ENCODE data around the gene SPATA9. TPM values are rescaled to one million over a fixed set of nuclear protein-coding genes. Genes with fewer than 3 reads are reported as not detected.
"Not testable (repeated sequence)": the region's sequence is repeated elsewhere in the genome, so short reads cannot be mapped to it uniquely, and the experiment has no call there.

The SPATA9 gene
- total RNA-seq, 1 experiment from 2014 or later = 0.34 TPM

DNA sequence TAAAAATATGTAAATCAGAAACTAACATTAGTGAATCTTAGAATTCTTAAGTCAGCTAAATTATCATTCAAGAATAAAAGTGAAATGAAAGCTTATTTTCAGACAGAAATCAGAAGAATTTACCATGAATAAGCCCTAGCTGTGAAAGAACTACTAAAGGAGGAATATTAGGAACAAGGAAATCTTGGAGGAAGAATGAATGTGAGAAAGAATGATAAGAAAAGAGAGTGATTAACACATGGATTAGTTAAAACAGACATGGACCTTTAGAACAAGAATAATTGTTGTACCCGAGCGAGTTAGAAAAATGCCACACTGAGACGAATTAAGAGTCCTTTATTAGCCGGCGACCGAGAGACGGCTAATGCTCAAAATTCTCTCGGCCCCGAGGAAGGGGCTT is 24.3 kb upstream of the SPATA9 start:
- Histone ChIP-seq H3K4me3 (ENCODE audit: low read depth, low read length) (no peak overlapping the region), H3K27me3 (replicated peaks; ENCODE audit: control insufficient read depth, insufficient read depth, low read length) (no peaks in the 10 kb centered on the region), H3K4me1 (peaks cover 20% of the 10 kb centered on the region), H3K36me3 (ENCODE audit: control insufficient read depth, insufficient read depth, low read length) (no peaks in the 10 kb centered on the region), H3K9me3 (no peaks in the 10 kb centered on the region; the same call in 1 of the 2 replicates)
- ChIA-PET CTCF (no interaction called here), POLR2A (no interaction called here)
- Mint-ChIP-seq H3K4me3 (ENCODE audit: unreplicated experiment) (no peak overlapping the region), H3K36me3 (ENCODE audit: insufficient read depth, unreplicated experiment) (peaks cover 6% of the 10 kb centered on the region), H3K9me3 (ENCODE audit: unreplicated experiment) (no peaks in the 10 kb centered on the region), H3K27me3 (ENCODE audit: insufficient read depth, unreplicated experiment) (no peaks in the 10 kb centered on the region), H3K27ac (ENCODE audit: unreplicated experiment) (no peak overlapping the region), H3K4me1 (ENCODE audit: low read depth, unreplicated experiment) (peaks cover 24% of the 10 kb centered on the region)
- DNase-seq = no peak
- TF ChIP-seq, protein P1, sequence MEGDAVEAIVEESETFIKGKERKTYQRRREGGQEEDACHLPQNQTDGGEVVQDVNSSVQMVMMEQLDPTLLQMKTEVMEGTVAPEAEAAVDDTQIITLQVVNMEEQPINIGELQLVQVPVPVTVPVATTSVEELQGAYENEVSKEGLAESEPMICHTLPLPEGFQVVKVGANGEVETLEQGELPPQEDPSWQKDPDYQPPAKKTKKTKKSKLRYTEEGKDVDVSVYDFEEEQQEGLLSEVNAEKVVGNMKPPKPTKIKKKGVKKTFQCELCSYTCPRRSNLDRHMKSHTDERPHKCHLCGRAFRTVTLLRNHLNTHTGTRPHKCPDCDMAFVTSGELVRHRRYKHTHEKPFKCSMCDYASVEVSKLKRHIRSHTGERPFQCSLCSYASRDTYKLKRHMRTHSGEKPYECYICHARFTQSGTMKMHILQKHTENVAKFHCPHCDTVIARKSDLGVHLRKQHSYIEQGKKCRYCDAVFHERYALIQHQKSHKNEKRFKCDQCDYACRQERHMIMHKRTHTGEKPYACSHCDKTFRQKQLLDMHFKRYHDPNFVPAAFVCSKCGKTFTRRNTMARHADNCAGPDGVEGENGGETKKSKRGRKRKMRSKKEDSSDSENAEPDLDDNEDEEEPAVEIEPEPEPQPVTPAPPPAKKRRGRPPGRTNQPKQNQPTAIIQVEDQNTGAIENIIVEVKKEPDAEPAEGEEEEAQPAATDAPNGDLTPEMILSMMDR (IDR thresholded peaks at IDR 0.05; ENCODE audit: insufficient read depth in 1 of 2, low read depth in 1 of 2, low read length in 1 of 2, severe bottlenecking in 1 of 2, unreplicated experiment in 1 of 2) = no peak
- intact Hi-C loops (cut with micrococcal nuclease; ENCODE audit: unreplicated experiment) = no loop called here
- BruUV-seq (replicated peaks) = no TSS peak

DNA sequence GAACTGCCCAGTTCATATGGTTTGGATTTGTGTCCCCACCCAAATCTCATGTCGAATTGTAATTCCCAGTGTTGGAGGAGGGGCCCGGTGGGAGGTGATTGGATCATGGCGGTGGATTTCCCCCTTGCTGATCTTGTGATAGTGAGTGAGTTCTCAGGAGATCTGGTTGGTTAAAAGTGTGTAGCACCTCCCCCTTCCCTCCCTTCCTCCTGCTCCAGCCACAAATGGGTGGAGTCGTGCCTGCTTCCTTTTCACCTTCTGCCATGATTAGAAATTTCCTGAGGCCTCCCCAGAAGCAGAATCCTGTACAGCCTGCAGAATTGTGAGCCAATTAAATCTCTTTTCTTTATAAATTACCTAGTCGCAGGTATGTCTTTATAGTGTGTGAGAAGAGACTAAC is 23.4 kb upstream of the SPATA9 start:
- H3K9me3 Mint-ChIP-seq (ENCODE audit: unreplicated experiment); H3K4me3 ChIP-seq (ENCODE audit: low read depth, low read length); H3K27me3 ChIP-seq (replicated peaks; ENCODE audit: control insufficient read depth, insufficient read depth, low read length); BruUV-seq (replicated peaks); POLR2A ChIA-PET; H3K27ac Mint-ChIP-seq (ENCODE audit: unreplicated experiment); CTCF ChIA-PET; H3K27me3 Mint-ChIP-seq (ENCODE audit: insufficient read depth, unreplicated experiment); H3K36me3 ChIP-seq (ENCODE audit: control insufficient read depth, insufficient read depth, low read length); H3K36me3 Mint-ChIP-seq (ENCODE audit: insufficient read depth, unreplicated experiment); H3K4me3 Mint-ChIP-seq (ENCODE audit: unreplicated experiment); H3K9me3 ChIP-seq; DNase-seq; intact Hi-C loops (cut with micrococcal nuclease; ENCODE audit: unreplicated experiment): not testable (repeated sequence)
- H3K4me1 ChIP-seq = peaks cover 11% of the 10 kb centered on the region
- peaks cover 15% of the 10 kb centered on the region for H3K4me1 Mint-ChIP-seq (ENCODE audit: low read depth, unreplicated experiment)

DNA sequence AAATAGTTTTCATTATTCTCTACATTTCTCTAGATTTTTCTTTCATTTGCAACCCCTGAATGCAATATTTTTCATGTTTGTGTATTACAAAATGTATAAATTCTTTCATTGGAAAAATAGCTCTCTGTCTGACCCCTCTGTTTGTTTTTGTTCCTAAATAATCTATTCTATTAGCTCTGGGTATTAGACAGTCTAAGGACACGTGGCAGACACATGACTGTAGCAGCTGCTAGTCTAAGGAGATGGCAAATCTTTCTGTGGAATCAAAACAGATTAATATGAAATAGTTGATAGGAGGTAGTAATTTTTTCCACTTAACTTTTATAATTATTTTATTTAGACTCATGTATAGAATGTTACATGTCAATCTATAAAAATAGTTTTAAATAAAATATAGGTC is 21.4 kb upstream of the SPATA9 start:
- Mint-ChIP-seq H3K27ac (ENCODE audit: unreplicated experiment) (no peak overlapping the region), H3K4me1 (ENCODE audit: low read depth, unreplicated experiment) (peaks cover 12% of the 10 kb centered on the region), H3K27me3 (ENCODE audit: insufficient read depth, unreplicated experiment) (no peaks in the 10 kb centered on the region), H3K9me3 (ENCODE audit: unreplicated experiment) (no peaks in the 10 kb centered on the region), H3K4me3 (ENCODE audit: unreplicated experiment) (no peak overlapping the region), H3K36me3 (ENCODE audit: insufficient read depth, unreplicated experiment) (no peaks in the 10 kb centered on the region)
- no peak for DNase-seq
- Histone ChIP-seq H3K9me3 (no peaks in the 10 kb centered on the region; the same call in 1 of the 2 replicates), H3K4me3 (ENCODE audit: low read depth, low read length) (no peak overlapping the region), H3K27me3 (replicated peaks; ENCODE audit: control insufficient read depth, insufficient read depth, low read length) (no peaks in the 10 kb centered on the region), H3K4me1 (peaks cover 3% of the 10 kb centered on the region; the same call in 1 of the 2 replicates), H3K36me3 (ENCODE audit: control insufficient read depth, insufficient read depth, low read length) (no peaks in the 10 kb centered on the region)
- intact Hi-C loops (cut with micrococcal nuclease; ENCODE audit: unreplicated experiment) = no loop called here
- CTCF ChIA-PET = no interaction called here
- TF ChIP-seq, protein P1 (IDR thresholded peaks at IDR 0.05; ENCODE audit: insufficient read depth in 1 of 2, low read depth in 1 of 2, low read length in 1 of 2, severe bottlenecking in 1 of 2, unreplicated experiment in 1 of 2) = no peak
- no TSS peak for BruUV-seq (replicated peaks)
- POLR2A ChIA-PET = no interaction called here

DNA sequence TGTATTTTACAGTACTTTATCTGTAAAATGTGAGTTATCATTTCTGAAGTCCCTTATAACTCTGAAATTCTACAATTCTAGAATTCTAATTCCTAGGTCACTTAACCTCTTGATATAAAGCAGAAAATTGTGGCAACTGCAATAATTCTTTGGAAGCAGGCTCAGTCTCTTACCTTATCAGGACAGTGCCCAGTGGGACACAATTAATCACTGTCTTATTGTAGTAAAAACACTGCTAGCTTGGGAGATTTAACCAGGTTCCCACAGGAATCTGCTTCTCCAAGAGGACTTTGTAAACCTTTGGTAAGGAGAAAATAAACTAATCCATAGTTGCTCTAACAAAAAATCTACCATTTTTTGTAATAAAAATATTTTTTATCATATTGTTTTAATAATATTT is 18.3 kb upstream of the SPATA9 start:
- peaks cover 10% of the 10 kb centered on the region for H3K4me1 Mint-ChIP-seq (ENCODE audit: low read depth, unreplicated experiment)
- H3K9me3 Mint-ChIP-seq (ENCODE audit: unreplicated experiment) = no peaks in the 10 kb centered on the region
- H3K4me3 Mint-ChIP-seq (ENCODE audit: unreplicated experiment) = no peak overlapping the region
- Histone ChIP-seq H3K9me3 (no peaks in the 10 kb centered on the region; the same call in 1 of the 2 replicates), H3K4me3 (ENCODE audit: low read depth, low read length) (no peak overlapping the region), H3K4me1 (peaks cover 25% of the 10 kb centered on the region), H3K36me3 (ENCODE audit: control insufficient read depth, insufficient read depth, low read length) (no peaks in the 10 kb centered on the region), H3K27me3 (replicated peaks; ENCODE audit: control insufficient read depth, insufficient read depth, low read length) (no peaks in the 10 kb centered on the region)
- intact Hi-C loops (cut with micrococcal nuclease; ENCODE audit: unreplicated experiment) = no loop called here
- no peaks in the 10 kb centered on the region for H3K27me3 Mint-ChIP-seq (ENCODE audit: insufficient read depth, unreplicated experiment)
- no peak overlapping the region for H3K27ac Mint-ChIP-seq (ENCODE audit: unreplicated experiment)
- H3K36me3 Mint-ChIP-seq (ENCODE audit: insufficient read depth, unreplicated experiment) = no peaks in the 10 kb centered on the region
- TF ChIP-seq, protein P1 (IDR thresholded peaks at IDR 0.05; ENCODE audit: insufficient read depth in 1 of 2, low read depth in 1 of 2, low read length in 1 of 2, severe bottlenecking in 1 of 2, unreplicated experiment in 1 of 2) = no peak
- ChIA-PET POLR2A (no interaction called here), CTCF (no interaction called here)
- no peak for DNase-seq
- BruUV-seq (replicated peaks) = no TSS peak

All from Caco-2 (cell line).